Measurements from ENCODE around the gene SELENOO.
"Not testable (repeated sequence)": the region's sequence is repeated elsewhere in the genome, so short reads cannot be mapped to it uniquely, and the experiment has no call there.

The SELENOO gene

DNA sequence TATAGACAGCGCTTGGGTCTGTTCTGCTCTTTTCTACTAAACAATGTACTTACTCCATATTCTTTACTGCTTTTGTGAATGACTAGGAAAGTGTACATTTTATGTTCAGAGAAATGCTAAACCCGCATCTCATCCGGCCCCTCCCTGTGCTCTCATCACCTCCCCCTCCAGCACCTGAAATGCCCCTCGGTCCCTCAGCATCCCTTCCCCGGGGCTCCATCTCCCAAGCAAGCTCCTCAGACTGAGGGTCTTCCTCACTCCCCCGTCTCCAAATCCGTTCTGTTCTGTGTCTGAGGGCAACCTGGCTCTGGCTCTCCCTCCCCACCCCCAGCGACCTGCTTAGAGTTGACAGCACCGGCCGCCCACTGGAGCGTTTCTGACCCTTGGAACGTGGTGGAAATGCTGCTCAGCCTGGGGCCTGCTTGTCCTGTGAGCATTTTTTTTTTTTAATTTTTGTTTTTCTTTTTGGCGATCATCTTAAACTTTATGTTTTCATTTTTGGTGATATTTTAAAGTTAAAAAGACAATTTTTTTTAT is 1.4 kb downstream of the SELENOO start:
- H3K27ac ChIP-seq: no peak overlapping the region
- H3K9me3 ChIP-seq: no peaks in the 10 kb centered on the region
- peak overlapping the region; percentile 80 to 88 for H3K4me3 ChIP-seq
- TF ChIP-seq, protein P1, sequence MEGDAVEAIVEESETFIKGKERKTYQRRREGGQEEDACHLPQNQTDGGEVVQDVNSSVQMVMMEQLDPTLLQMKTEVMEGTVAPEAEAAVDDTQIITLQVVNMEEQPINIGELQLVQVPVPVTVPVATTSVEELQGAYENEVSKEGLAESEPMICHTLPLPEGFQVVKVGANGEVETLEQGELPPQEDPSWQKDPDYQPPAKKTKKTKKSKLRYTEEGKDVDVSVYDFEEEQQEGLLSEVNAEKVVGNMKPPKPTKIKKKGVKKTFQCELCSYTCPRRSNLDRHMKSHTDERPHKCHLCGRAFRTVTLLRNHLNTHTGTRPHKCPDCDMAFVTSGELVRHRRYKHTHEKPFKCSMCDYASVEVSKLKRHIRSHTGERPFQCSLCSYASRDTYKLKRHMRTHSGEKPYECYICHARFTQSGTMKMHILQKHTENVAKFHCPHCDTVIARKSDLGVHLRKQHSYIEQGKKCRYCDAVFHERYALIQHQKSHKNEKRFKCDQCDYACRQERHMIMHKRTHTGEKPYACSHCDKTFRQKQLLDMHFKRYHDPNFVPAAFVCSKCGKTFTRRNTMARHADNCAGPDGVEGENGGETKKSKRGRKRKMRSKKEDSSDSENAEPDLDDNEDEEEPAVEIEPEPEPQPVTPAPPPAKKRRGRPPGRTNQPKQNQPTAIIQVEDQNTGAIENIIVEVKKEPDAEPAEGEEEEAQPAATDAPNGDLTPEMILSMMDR (IDR thresholded peaks at IDR 0.05): no peak
- intact Hi-C loops (cut with DNase I; ENCODE audit: low total_unique reads): no loop called here
- H3K4me1 ChIP-seq: peaks cover 0 to 22% (median 19%) of the 10 kb centered on the region in 4 donors
- peaks cover 0 to 38% (median 23%) of the 10 kb centered on the region in 3 donors for H3K36me3 ChIP-seq
- no peak for DNase-seq
- H3K27me3 ChIP-seq: no peaks in the 10 kb centered on the region

DNA sequence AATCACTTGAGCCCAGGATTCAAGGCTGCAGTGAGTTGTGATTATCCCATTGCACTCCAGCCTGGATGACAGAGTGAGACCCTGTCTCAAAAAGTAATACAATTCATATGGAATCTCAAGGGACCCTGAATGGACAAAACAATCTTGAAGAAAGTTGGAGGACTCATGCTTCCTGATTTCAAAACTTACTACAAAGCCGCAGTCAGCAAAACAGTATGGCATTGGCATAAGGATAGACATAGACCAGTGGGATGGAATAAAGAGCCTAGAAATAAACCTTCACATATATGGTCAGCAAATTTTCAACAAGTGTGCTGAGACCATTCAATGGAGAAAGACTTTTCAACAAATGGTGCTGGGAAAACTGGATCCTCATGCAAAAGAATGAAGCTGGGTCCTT is 2.5 kb downstream of the SELENOO start:
- Histone ChIP-seq H3K36me3 (peaks cover 0 to 38% (median 22%) of the 10 kb centered on the region in 3 donors), H3K4me1 (peaks cover 0 to 26% (median 19%) of the 10 kb centered on the region in 4 donors), H3K4me3 (no peak overlapping the region), H3K27ac (no peak overlapping the region), H3K9me3 (no peaks in the 10 kb centered on the region), H3K27me3 (no peaks in the 10 kb centered on the region)
- DNase-seq: no peak
- intact Hi-C loops (cut with DNase I; ENCODE audit: low total_unique reads): no loop called here
- TF ChIP-seq, protein P1 (IDR thresholded peaks at IDR 0.05): no peak

GRCh38 chr22:50204571-50204970 is 3.8 kb downstream of the SELENOO start:
- DNase-seq: no peak
- TF ChIP-seq, protein P1 (IDR thresholded peaks at IDR 0.05): no peak
- no peaks in the 10 kb centered on the region for H3K9me3 ChIP-seq
- no peak overlapping the region for H3K27ac ChIP-seq
- intact Hi-C loops (cut with DNase I; ENCODE audit: low total_unique reads): no loop called here
- no peak overlapping the region for H3K4me3 ChIP-seq
- peaks cover 0 to 26% (median 20%) of the 10 kb centered on the region in 4 donors for H3K4me1 ChIP-seq
- peaks cover 0 to 41% (median 28%) of the 10 kb centered on the region in 3 donors for H3K36me3 ChIP-seq
- no peaks in the 10 kb centered on the region for H3K27me3 ChIP-seq

- not testable (repeated sequence) for H3K9me3 ChIP-seq, H3K27me3 ChIP-seq, H3K27ac ChIP-seq, H3K4me3 ChIP-seq, DNase-seq
- Histone ChIP-seq H3K4me1 (peaks cover 0 to 24% (median 18%) of the 10 kb centered on the region in 4 donors), H3K36me3 (peaks cover 0 to 42% (median 28%) of the 10 kb centered on the region in 3 donors)
- intact Hi-C loops (cut with DNase I; ENCODE audit: low total_unique reads): loop anchor here (5.0 kb wide), 2 partner anchors 58 to 278 kb away; no protein-coding TSS in a partner anchor
Measured at GRCh38 chr22:50204998-50205397, 4.2 kb downstream of the SELENOO start.

DNA sequence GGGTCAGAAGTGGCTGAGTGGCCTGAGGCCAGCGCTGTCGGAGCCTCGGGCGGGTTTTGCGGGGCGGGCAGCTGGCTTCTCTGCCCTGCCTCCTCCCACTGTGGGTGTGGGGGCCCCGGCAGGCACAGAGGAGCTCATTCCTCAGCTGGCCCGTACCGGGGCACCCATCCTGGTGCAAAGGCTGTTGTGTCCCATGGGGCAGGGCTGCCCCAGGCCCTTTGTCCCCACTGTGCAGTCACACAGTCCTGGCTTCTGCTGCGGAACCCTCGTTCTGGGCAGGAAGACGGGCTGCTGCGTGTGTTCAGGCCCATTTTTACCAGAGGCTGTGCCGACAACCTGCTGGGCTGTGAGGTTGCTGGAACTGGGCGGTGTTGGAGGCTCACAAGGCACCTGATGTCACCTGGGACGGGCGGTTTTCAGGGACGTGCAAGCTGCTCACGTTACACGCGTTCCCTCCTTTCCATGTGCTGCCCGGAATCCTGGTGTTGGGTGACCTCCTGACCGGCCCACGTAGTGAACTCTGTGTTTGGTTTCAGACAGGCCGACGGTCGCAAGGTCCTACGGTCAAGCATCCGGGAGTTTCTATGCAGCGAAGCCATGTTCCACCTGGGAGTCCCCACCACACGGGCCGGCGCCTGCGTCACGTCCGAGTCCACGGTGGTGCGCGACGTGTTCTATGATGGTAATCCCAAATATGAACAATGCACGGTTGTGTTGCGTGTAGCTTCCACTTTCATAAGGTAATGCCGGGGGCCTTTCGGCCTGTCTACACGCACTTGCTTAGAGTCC is 5.2 kb downstream of the SELENOO start:
- TF ChIP-seq, protein P1 (IDR thresholded peaks at IDR 0.05): no peak
- no peak for DNase-seq
- Histone ChIP-seq H3K4me1 (peaks cover 0 to 22% (median 15%) of the 10 kb centered on the region in 4 donors), H3K9me3 (no peaks in the 10 kb centered on the region), H3K27me3 (no peaks in the 10 kb centered on the region), H3K4me3 (no peak overlapping the region), H3K36me3 (peaks cover 4 to 52% (median 38%) of the 10 kb centered on the region in 3 donors), H3K27ac (no peak overlapping the region)
- intact Hi-C loops (cut with DNase I; ENCODE audit: low total_unique reads): loop anchor here (5.0 kb wide), 2 partner anchors 59 to 279 kb away; no protein-coding TSS in a partner anchor

GRCh38 chr22:50206599-50206998 is 5.8 kb downstream of the SELENOO start:
- intact Hi-C loops (cut with DNase I; ENCODE audit: low total_unique reads): loop anchor here (5.0 kb wide), 2 partner anchors 59 to 279 kb away; no protein-coding TSS in a partner anchor
- Histone ChIP-seq H3K27ac (no peak overlapping the region), H3K4me3 (no peak overlapping the region), H3K27me3 (no peaks in the 10 kb centered on the region), H3K36me3 (peaks cover 10 to 58% (median 41%) of the 10 kb centered on the region in 3 donors), H3K9me3 (no peaks in the 10 kb centered on the region), H3K4me1 (peaks cover 0 to 20% (median 13%) of the 10 kb centered on the region in 4 donors)
- DNase-seq: no peak
- TF ChIP-seq, protein P1 (IDR thresholded peaks at IDR 0.05): peak in 1 of 2 experiments; percentile 12
